GM23338 (cell line): ENCODE measurements around the gene SLC25A47. TPM values are rescaled to one million over a fixed set of nuclear protein-coding genes. Genes with fewer than 3 reads are reported as not detected.

Experiments used
- ATAC-seq: fragments of 200-7000 bp; cut with Tn5 transposase; 3 replicates; pipeline ENCODE4 v1.9.1; 2020
- DNase-seq: peaks from one replicate; pipeline ENCODE4 v3.0.0-alpha.2; 2015; ENCODE audit warnings: low spot score
- H2AFZ ChIP-seq: fragments of 200-600 bp; sonication (generic); 2 replicates; pipeline ENCODE4 v1.8.0; 2016; ENCODE audit warnings: antibody characterized with exemption, mild to moderate bottlenecking, moderate library complexity
- H3F3A ChIP-seq: fragments of 200-600 bp; sonication (generic); replicated peaks from 2 replicates; pipeline ENCODE4 v1.8.0; 2017; ENCODE audit warnings: antibody characterized with exemption, mixed run types, low read depth
- H3K27ac ChIP-seq: fragments of 200-600 bp; sonication (generic); 2 replicates; pipeline ENCODE4 v1.6.1; 2016; ENCODE audit warnings: low read depth
- H3K27me3 ChIP-seq: fragments of 200-600 bp; sonication (generic); 2 replicates; pipeline ENCODE4 v1.8.0; 2016; ENCODE audit warnings: mild to moderate bottlenecking, mixed run types, moderate library complexity; ENCODE audit not compliant: insufficient read depth
- H3K36me3 ChIP-seq: fragments of 200-600 bp; sonication (generic); 2 replicates; pipeline ENCODE4 v1.8.0; 2016; ENCODE audit warnings: mild to moderate bottlenecking; ENCODE audit not compliant: insufficient read depth
- H3K4me1 ChIP-seq: fragments of 200-600 bp; sonication (generic); 2 replicates; pipeline ENCODE4 v1.8.0; 2016; ENCODE audit warnings: mild to moderate bottlenecking, moderate library complexity; ENCODE audit not compliant: insufficient read depth
- H3K4me2 ChIP-seq: fragments of 200-600 bp; sonication (generic); 2 replicates; pipeline ENCODE4 v1.7.1; 2017; ENCODE audit warnings: mixed run types
- H3K4me3 ChIP-seq: fragments of 200-600 bp; sonication (generic); 2 replicates; pipeline ENCODE4 v1.6.1; 2016; ENCODE audit warnings: mixed run types
- H3K79me2 ChIP-seq: fragments of 200-600 bp; sonication (generic); replicated peaks from 2 replicates; pipeline ENCODE4 v1.8.0; 2017; ENCODE audit warnings: mild to moderate bottlenecking; ENCODE audit not compliant: insufficient read depth
- H3K9me2 ChIP-seq: fragments of 200-600 bp; sonication (generic); 2 replicates; pipeline ENCODE4 v1.8.0; 2017; ENCODE audit not compliant: insufficient read depth
- H4K20me1 ChIP-seq: fragments of 200-600 bp; sonication (generic); replicated peaks from 2 replicates; pipeline ENCODE4 v1.8.0; 2017; ENCODE audit warnings: mild to moderate bottlenecking; ENCODE audit not compliant: insufficient read depth
- H3K27ac Mint-ChIP-seq: 2 replicates; pipeline ENCODE4 v1.8.0; 2020; ENCODE audit warnings: inconsistent platforms, mild to moderate bottlenecking, moderate library complexity, mixed read lengths
- H3K27me3 Mint-ChIP-seq: 3 replicates; pipeline ENCODE4 v1.8.0; 2022; ENCODE audit warnings: low read depth, mild to moderate bottlenecking, moderate library complexity, mixed read lengths, inconsistent platforms; ENCODE audit not compliant: insufficient read depth, poor library complexity
- H3K36me3 Mint-ChIP-seq: 3 replicates; pipeline ENCODE4 v1.8.0; 2021; ENCODE audit warnings: low read depth, mild to moderate bottlenecking, inconsistent platforms, moderate library complexity, mixed read lengths
- H3K4me1 Mint-ChIP-seq: 3 replicates; pipeline ENCODE4 v1.8.0; 2020; ENCODE audit warnings: mild to moderate bottlenecking, inconsistent platforms, mixed read lengths
- H3K4me3 Mint-ChIP-seq: 3 replicates; pipeline ENCODE4 v1.8.0; 2021; ENCODE audit warnings: moderate library complexity, mild to moderate bottlenecking, inconsistent platforms, mixed read lengths
- H3K9me3 Mint-ChIP-seq: 3 replicates; pipeline ENCODE4 v1.8.0; 2020; ENCODE audit warnings: moderate library complexity, mild to moderate bottlenecking, inconsistent platforms, mixed read lengths
- CREB1 ChIP-seq: fragments of 250-450 bp; sonication (Bioruptor Pico); IDR thresholded peaks from 2 replicates; pipeline ENCODE4 v1.5.0; 2020; ENCODE audit warnings: low read depth, mild to moderate bottlenecking, moderate library complexity
- ETS1 ChIP-seq: IDR thresholded peaks from 2 replicates; pipeline ENCODE4 v1.6.1; 2016; ENCODE audit warnings: antibody characterized with exemption
- EZH2 ChIP-seq: fragments of 200-600 bp; sonication (generic); IDR thresholded peaks from one replicate; pipeline ENCODE4 v1.8.0; 2017; ENCODE audit warnings: antibody characterized with exemption, mild to moderate bottlenecking, low read depth; ENCODE audit not compliant: unreplicated experiment
- EZH2phosphoT487 ChIP-seq: fragments of 200-600 bp; sonication (generic); IDR thresholded peaks from one replicate; pipeline ENCODE4 v1.8.1; 2018; ENCODE audit warnings: antibody characterized with exemption; ENCODE audit not compliant: unreplicated experiment
- JUNB ChIP-seq: IDR thresholded peaks from one replicate; pipeline ENCODE4 v1.6.1; 2016; ENCODE audit warnings: antibody characterized with exemption; ENCODE audit not compliant: unreplicated experiment
- NANOG ChIP-seq: IDR thresholded peaks from 2 replicates; pipeline ENCODE4 v1.6.1; 2016; ENCODE audit warnings: antibody characterized with exemption, borderline replicate concordance
- REST ChIP-seq: IDR thresholded peaks from one replicate; pipeline ENCODE4 v1.6.1; 2018; ENCODE audit warnings: antibody characterized with exemption; ENCODE audit not compliant: unreplicated experiment
- STAT1 ChIP-seq: IDR thresholded peaks from one replicate; pipeline ENCODE4 v1.6.1; 2016; ENCODE audit warnings: antibody characterized with exemption; ENCODE audit not compliant: unreplicated experiment
- ZNF331 ChIP-seq: fragments of 250-450 bp; sonication (Bioruptor Pico); IDR thresholded peaks from 2 replicates; pipeline ENCODE4 v1.5.0; 2020; ENCODE audit warnings: low read depth, mild to moderate bottlenecking, moderate library complexity
- polyA plus RNA-seq: library from polyadenylated mRNA; unstranded; fragments of >200 nt; fragmentation: Nextera tagmentation; extraction: Ambion mirVana; gene quantifications from 2 replicates; pipeline ENCODE4 v1.2.1, GENCODE V29; 2016
- total RNA-seq: library from RNA; depleted of rRNA; stranded (reverse); fragments of >200 nt; shearing (Covaris generic); gene quantifications from 2 replicates; pipeline ENCODE4 v1.2.3, GENCODE V29; 2014
- TF ChIP-seq, protein P1 (sequence below), 2 experiments: fragments of 200-600 bp in 1 of 2; sonication (generic) in 1 of 2; conservative IDR thresholded peaks; 2 replicates each; pipeline versions ENCODE4 v1.5.1 to v1.6.1; 2016 to 2017; ENCODE audit warnings: antibody characterized with exemption in 2 of 2, low read depth in 2 of 2, mild to moderate bottlenecking in 2 of 2, moderate library complexity in 1 of 2

The SLC25A47 gene
- total and polyA plus RNA-seq, 2 experiments from 2014 or later = not detected

DNA sequence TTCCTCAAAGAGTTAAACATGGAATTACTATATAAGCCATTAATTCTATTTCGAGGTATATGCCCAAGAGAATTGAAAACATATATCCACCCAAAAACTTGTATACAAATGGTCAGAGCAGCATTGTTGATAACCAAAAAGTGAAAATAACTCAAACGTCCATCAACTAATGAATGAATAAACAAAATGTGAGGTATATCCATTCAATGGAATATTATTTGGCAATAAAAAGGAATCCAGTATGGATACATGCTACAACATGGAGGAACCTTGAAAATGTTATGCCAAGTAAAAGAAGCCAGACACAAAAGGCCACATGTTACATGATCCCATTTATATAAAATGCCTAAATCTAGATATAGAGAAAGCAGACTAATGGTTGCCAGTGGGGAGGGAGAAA is 36.0 kb downstream of the SLC25A47 start:
- TF ChIP-seq EZH2 (no peak), CREB1 (CRISPR knock-in tag) (no peak), EZH2phosphoT487 (no peak), ZNF331 (no peak)
- no peaks in the 10 kb centered on the region for H3K9me2 ChIP-seq
- H3K27me3 Mint-ChIP-seq = no peaks in the 10 kb centered on the region
- no peaks in the 10 kb centered on the region for H3K4me1 Mint-ChIP-seq
- H3K36me3 ChIP-seq = peaks cover 46% of the 10 kb centered on the region
- no peak overlapping the region for H3K27ac ChIP-seq
- H3K4me2 ChIP-seq = no peak overlapping the region
- DNase-seq = no peak
- ATAC-seq = no peak
- no peaks in the 10 kb centered on the region for H3K79me2 ChIP-seq
- H4K20me1 ChIP-seq = peaks cover 8% of the 10 kb centered on the region; the same call in 1 of the 2 replicates
- peaks cover 84% of the 10 kb centered on the region for H3K36me3 Mint-ChIP-seq
- no peak overlapping the region for H3K4me3 Mint-ChIP-seq
- H3K4me3 ChIP-seq = no peak overlapping the region
- no peaks in the 10 kb centered on the region for H3F3A ChIP-seq
- H2AFZ ChIP-seq = no peak overlapping the region
- H3K9me3 Mint-ChIP-seq = no peaks in the 10 kb centered on the region
- no peaks in the 10 kb centered on the region for H3K4me1 ChIP-seq
- no peaks in the 10 kb centered on the region for H3K27me3 ChIP-seq
- no peak overlapping the region for H3K27ac Mint-ChIP-seq

DNA sequence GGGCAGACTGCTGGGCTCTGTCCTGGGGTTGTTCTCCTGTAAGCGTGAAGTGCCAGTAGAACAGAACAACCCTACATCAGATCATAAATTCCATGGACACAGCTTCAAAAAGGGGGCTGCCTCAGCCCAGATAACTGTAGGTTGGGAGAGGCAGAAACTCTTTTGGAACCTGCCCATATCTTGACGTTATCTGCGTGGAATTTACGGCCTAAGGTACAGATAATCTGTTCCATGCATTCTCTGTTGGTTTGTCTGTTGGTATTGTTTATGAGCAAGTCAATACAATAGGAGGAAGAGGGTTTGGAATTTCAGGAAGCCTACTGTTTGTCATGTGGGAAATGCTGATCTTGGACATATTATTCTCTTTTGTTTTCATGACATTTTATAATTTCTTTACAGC is 36.7 kb downstream of the SLC25A47 start:
- no peak overlapping the region for H3K4me2 ChIP-seq
- H3K4me1 ChIP-seq = no peaks in the 10 kb centered on the region
- TF ChIP-seq STAT1 = no peak
- Mint-ChIP-seq H3K4me3 (no peak overlapping the region), H3K9me3 (no peaks in the 10 kb centered on the region), H3K36me3 (peaks cover 83% of the 10 kb centered on the region), H3K27me3 (no peaks in the 10 kb centered on the region), H3K27ac (no peak overlapping the region), H3K4me1 (no peaks in the 10 kb centered on the region)
- H3F3A ChIP-seq = no peaks in the 10 kb centered on the region
- H3K9me2 ChIP-seq = no peaks in the 10 kb centered on the region
- ATAC-seq (no peak), DNase-seq (no peak)
- H3K4me3 ChIP-seq = no peak overlapping the region
- H3K36me3 ChIP-seq = peaks cover 47% of the 10 kb centered on the region
- no peaks in the 10 kb centered on the region for H3K79me2 ChIP-seq
- no peak overlapping the region for H2AFZ ChIP-seq
- no peaks in the 10 kb centered on the region for H3K27me3 ChIP-seq
- peaks cover 8% of the 10 kb centered on the region; the same call in 1 of the 2 replicates for H4K20me1 ChIP-seq
- H3K27ac ChIP-seq = no peak overlapping the region

DNA sequence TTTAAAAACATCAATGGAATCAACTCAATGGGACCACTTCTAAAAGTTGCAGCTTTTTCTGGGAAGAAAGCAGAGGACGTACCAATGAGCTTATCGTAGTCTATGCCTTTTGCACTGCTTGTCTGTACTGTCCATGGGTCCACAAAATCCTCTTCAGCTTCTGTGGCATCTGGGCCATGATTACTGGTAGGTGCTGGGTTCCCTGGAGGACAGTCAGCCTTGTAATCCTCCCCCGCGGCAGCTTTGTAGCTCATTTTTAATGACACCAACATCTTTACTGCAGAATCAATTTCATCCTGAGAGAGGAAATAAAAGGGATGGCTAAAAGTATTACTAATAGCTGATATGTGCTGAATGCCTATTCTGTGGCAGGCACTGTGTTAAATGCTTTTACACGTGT is 38.5 kb downstream of the SLC25A47 start:
- H3K36me3 ChIP-seq = peaks cover 52% of the 10 kb centered on the region
- no peaks in the 10 kb centered on the region for H3F3A ChIP-seq
- H3K27ac ChIP-seq = no peak overlapping the region
- H3K4me1 Mint-ChIP-seq = no peaks in the 10 kb centered on the region
- no peaks in the 10 kb centered on the region for H3K79me2 ChIP-seq
- DNase-seq = no peak
- H3K4me3 ChIP-seq = no peak overlapping the region
- no peak overlapping the region for H2AFZ ChIP-seq
- H3K27ac Mint-ChIP-seq = no peak overlapping the region
- no peaks in the 10 kb centered on the region for H3K9me3 Mint-ChIP-seq
- H3K36me3 Mint-ChIP-seq = peaks cover 87% of the 10 kb centered on the region
- no peaks in the 10 kb centered on the region for H3K9me2 ChIP-seq
- peaks cover 10% of the 10 kb centered on the region; the same call in 1 of the 2 replicates for H4K20me1 ChIP-seq
- no peak overlapping the region for H3K4me3 Mint-ChIP-seq
- ATAC-seq = no peak
- H3K4me2 ChIP-seq = no peak overlapping the region
- H3K27me3 Mint-ChIP-seq = no peaks in the 10 kb centered on the region
- no peaks in the 10 kb centered on the region for H3K4me1 ChIP-seq
- H3K27me3 ChIP-seq = no peaks in the 10 kb centered on the region
- TF ChIP-seq, protein P1, sequence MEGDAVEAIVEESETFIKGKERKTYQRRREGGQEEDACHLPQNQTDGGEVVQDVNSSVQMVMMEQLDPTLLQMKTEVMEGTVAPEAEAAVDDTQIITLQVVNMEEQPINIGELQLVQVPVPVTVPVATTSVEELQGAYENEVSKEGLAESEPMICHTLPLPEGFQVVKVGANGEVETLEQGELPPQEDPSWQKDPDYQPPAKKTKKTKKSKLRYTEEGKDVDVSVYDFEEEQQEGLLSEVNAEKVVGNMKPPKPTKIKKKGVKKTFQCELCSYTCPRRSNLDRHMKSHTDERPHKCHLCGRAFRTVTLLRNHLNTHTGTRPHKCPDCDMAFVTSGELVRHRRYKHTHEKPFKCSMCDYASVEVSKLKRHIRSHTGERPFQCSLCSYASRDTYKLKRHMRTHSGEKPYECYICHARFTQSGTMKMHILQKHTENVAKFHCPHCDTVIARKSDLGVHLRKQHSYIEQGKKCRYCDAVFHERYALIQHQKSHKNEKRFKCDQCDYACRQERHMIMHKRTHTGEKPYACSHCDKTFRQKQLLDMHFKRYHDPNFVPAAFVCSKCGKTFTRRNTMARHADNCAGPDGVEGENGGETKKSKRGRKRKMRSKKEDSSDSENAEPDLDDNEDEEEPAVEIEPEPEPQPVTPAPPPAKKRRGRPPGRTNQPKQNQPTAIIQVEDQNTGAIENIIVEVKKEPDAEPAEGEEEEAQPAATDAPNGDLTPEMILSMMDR (conservative IDR thresholded peaks at IDR 0.05; ENCODE audit: low read depth in 2 of 2) = no peak
- no peak for TF ChIP-seq NANOG
- no peak for TF ChIP-seq JUNB
- TF ChIP-seq REST = no peak
- no peak for TF ChIP-seq CREB1 (CRISPR knock-in tag)
- no peak for TF ChIP-seq ETS1
